Testis (tissue), 2 donors: ENCODE data around the gene PUM1.

ENCODE experiments used
- POLR2A ChIP-seq: fragments of 450-650 bp; IDR thresholded peaks from one replicate; pipeline ENCODE4 v1.6.1; 2017; ENCODE audit warnings: antibody characterized with exemption, mild to moderate bottlenecking, moderate library complexity
- TF ChIP-seq, protein P1 (sequence below), 3 experiments: fragments of 450-650 bp in 2 of 3; fragments of 200-600 bp in 1 of 3; sonication (generic) in 1 of 3; IDR thresholded peaks; one replicate each; pipeline ENCODE4 v1.5.1; 2016 to 2019; ENCODE audit warnings: antibody characterized with exemption in 3 of 3, mild to moderate bottlenecking in 2 of 3, moderate library complexity in 1 of 3

DNA sequence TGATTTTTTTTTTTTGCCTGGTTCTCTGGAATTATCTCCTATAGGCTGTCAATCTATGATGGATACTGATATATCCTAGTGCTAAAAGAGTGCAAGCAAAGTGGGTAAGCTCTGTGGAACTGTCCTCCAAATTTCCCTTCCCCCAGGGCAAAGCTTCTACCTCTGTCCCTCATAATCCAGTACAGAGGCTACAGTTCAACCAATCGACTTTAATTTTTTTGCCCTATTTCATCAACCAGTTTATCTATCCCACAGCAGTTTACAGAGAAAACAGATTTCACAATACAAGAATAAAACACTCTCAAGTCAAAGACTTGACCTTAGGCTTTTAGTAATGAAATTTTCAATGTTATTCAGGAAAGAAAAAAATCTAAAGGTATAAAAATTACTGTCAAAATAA lies 13.9 kb downstream of the PUM1 start:
- no peak for TF ChIP-seq POLR2A
- TF ChIP-seq, protein P1, sequence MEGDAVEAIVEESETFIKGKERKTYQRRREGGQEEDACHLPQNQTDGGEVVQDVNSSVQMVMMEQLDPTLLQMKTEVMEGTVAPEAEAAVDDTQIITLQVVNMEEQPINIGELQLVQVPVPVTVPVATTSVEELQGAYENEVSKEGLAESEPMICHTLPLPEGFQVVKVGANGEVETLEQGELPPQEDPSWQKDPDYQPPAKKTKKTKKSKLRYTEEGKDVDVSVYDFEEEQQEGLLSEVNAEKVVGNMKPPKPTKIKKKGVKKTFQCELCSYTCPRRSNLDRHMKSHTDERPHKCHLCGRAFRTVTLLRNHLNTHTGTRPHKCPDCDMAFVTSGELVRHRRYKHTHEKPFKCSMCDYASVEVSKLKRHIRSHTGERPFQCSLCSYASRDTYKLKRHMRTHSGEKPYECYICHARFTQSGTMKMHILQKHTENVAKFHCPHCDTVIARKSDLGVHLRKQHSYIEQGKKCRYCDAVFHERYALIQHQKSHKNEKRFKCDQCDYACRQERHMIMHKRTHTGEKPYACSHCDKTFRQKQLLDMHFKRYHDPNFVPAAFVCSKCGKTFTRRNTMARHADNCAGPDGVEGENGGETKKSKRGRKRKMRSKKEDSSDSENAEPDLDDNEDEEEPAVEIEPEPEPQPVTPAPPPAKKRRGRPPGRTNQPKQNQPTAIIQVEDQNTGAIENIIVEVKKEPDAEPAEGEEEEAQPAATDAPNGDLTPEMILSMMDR (IDR thresholded peaks at IDR 0.05) = no peak
